Sigmoid colon (tissue), 7 donors: ENCODE data around the gene KMT2C. TPM values are rescaled to one million over a fixed set of nuclear protein-coding genes. Genes with fewer than 3 reads are reported as not detected.

ENCODE experiments used
- DNase-seq: peaks from one replicate; pipeline ENCODE4 v3.0.0-alpha.2; 2019
- H3K27ac ChIP-seq, 4 donors: fragments of 200-600 bp; sonication (generic); one replicate each; pipeline ENCODE4 v1.5.1; 2016 to 2019; ENCODE audit warnings: mild to moderate bottlenecking in 1 of 4
- H3K27me3 ChIP-seq, 3 donors: fragments of 200-600 bp; sonication (generic); one replicate each; pipeline ENCODE4 v1.5.1; 2019; ENCODE audit warnings: mild to moderate bottlenecking in 1 of 3
- H3K36me3 ChIP-seq, 4 donors: fragments of 200-600 bp; sonication (generic); one replicate each; pipeline ENCODE4 v1.5.1; 2016 to 2019
- H3K4me1 ChIP-seq, 4 donors: fragments of 200-600 bp; sonication (generic); one replicate each; pipeline ENCODE4 v1.5.1; 2017 to 2019
- H3K4me3 ChIP-seq, 4 donors: fragments of 200-600 bp; sonication (generic); one replicate each; pipeline ENCODE4 v1.5.1; 2017 to 2019; ENCODE audit warnings: mild to moderate bottlenecking in 2 of 4, moderate library complexity in 1 of 4
- H3K9me3 ChIP-seq, 4 donors: fragments of 200-600 bp in 3 of 4; sonication (generic) in 3 of 4; one replicate each; pipeline versions ENCODE4 v1.5.1 to v1.6.1; 2013 to 2019
- EP300 ChIP-seq, 4 donors: sonication (generic); formaldehyde crosslinking; IDR thresholded peaks; one replicate each; pipeline ENCODE4 v1.6.1; 2017; ENCODE audit warnings: antibody characterized with exemption in 4 of 4
- POLR2A ChIP-seq, 2 donors: fragments of 450-650 bp; IDR thresholded peaks; one replicate each; pipeline ENCODE4 v1.6.1; 2016; ENCODE audit warnings: antibody characterized with exemption in 2 of 2, mild to moderate bottlenecking in 2 of 2, moderate library complexity in 2 of 2
- POLR2AphosphoS5 ChIP-seq, 4 donors: sonication (generic); formaldehyde crosslinking; IDR thresholded peaks; one replicate each; pipeline ENCODE4 v1.6.1; 2017; ENCODE audit warnings: antibody characterized with exemption in 4 of 4
- WGBS, 2 donors: extraction: QIAGEN DNeasy Blood & Tissue Kit; methylation state at CpG; one replicate each; pipeline ENCODE4 v1.1.7; 2013; 5-methylcytosine and 5-hydroxymethylcytosine counted together
- intact Hi-C: fragments of 100-400 bp; cut with DNase I; formaldehyde crosslinking; loops from one replicate; pipeline ENCODE4 v1.15.1; 2023
- polyA plus RNA-seq, 3 donors: library from polyadenylated mRNA; stranded (reverse); fragments of 200-250 nt; gene quantifications; one replicate each; pipeline ENCODE4 v1.2.3, GENCODE V29; 2013
- small RNA-seq, 3 donors: library from RNA; depleted of rRNA; stranded (forward); fragments of <200 nt; gene quantifications; one replicate each; pipeline ENCODE3, GENCODE V24; 2016
- total RNA-seq, 4 donors: library from RNA; depleted of rRNA; stranded (reverse); fragments of >200 nt; gene quantifications; one replicate each; pipeline ENCODE4 v1.1.0, GENCODE V29; 2016
- TF ChIP-seq, protein P1 (sequence below), 4 experiments: fragments of 450-650 bp in 3 of 4; fragments of 200-600 bp in 1 of 4; IDR thresholded peaks; one replicate each; pipeline ENCODE4 v1.5.1; 2016 to 2019; ENCODE audit warnings: antibody characterized with exemption in 4 of 4, mild to moderate bottlenecking in 3 of 4, moderate library complexity in 2 of 4
- donor health status: healthy with polysubstance abuse.
- donor health status: Bipolar disorder and iron deficiency.
- donor health status: healthy.

KMT2C gene
- total and polyA plus RNA-seq, 7 donors, result 7.4 to 75.6 (median 46.4) TPM

DNA sequence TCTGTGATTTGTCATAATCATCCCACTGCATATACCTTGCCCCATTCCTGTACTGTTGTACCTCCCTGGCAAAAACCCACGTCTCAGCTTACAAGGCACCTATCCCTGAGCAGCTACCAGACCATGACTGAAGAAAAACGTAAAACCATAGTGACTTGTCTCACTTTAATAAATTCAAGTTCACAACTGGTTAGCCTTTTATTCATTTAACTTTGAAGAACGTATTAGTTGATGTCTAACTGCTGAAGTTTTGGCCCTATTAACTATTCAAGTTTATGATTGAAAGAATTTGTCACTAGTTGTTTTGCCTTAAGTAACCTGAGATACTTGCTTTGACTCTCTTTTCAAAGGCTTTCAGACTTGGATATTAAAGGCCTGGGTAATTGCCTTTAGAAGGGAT, 350.7 kb downstream of the KMT2C start:
- Histone ChIP-seq H3K4me3 (no peak overlapping the region), H3K27ac (no peak overlapping the region), H3K9me3 (peaks cover 0 to 10% (median 0%) of the 10 kb centered on the region in 4 donors), H3K36me3 (no peaks in the 10 kb centered on the region), H3K27me3 (no peaks in the 10 kb centered on the region), H3K4me1 (no peaks in the 10 kb centered on the region)
- intact Hi-C loops, result no loop called here
- no peak for DNase-seq
- TF ChIP-seq EP300 (IDR thresholded peaks at IDR 0.05) (no peak), POLR2A (IDR thresholded peaks at IDR 0.05) (no peak), POLR2AphosphoS5 (IDR thresholded peaks at IDR 0.05) (no peak)
- TF ChIP-seq, protein P1, sequence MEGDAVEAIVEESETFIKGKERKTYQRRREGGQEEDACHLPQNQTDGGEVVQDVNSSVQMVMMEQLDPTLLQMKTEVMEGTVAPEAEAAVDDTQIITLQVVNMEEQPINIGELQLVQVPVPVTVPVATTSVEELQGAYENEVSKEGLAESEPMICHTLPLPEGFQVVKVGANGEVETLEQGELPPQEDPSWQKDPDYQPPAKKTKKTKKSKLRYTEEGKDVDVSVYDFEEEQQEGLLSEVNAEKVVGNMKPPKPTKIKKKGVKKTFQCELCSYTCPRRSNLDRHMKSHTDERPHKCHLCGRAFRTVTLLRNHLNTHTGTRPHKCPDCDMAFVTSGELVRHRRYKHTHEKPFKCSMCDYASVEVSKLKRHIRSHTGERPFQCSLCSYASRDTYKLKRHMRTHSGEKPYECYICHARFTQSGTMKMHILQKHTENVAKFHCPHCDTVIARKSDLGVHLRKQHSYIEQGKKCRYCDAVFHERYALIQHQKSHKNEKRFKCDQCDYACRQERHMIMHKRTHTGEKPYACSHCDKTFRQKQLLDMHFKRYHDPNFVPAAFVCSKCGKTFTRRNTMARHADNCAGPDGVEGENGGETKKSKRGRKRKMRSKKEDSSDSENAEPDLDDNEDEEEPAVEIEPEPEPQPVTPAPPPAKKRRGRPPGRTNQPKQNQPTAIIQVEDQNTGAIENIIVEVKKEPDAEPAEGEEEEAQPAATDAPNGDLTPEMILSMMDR (IDR thresholded peaks at IDR 0.05), result no peak
- 95 to 97% methylated on average over 3 of the region's 3 CpGs for WGBS, 2 donors

Small RNAs within 50 kb of the gene (small RNA-seq; reads per million reads assigned to genes)
- gene AC104692.1 (0 reads per million in 3 donors), gene AC104692.2 (0 to 0.58 (median 0) reads per million in 3 donors), gene RF00019 (0 reads per million in 3 donors)

Other genes with a start within 250 kb of the KMT2C start
- gene XRCC2, start 240.1 kb upstream of the KMT2C start, total RNA-seq, result under 1 TPM; 0.27 to 0.55 (median 0.34) TPM
- gene XRCC2, start 240.1 kb upstream of the KMT2C start, polyA plus RNA-seq, result 1 to 10 TPM in 1 of 3 donors, under 1 TPM in 1, not detected in 1; 0.23 to 2.2 TPM